HG03439 (cell line): ENCODE results near the gene MND1.

Experiments used
- ATAC-seq: cut with Tn5 transposase; IDR thresholded peaks from one replicate; pipeline ENCODE4 v1.9.1; 2021; ENCODE audit warnings: mild to moderate bottlenecking, moderate library complexity; ENCODE audit not compliant: unreplicated experiment

Gene MND1

DNA sequence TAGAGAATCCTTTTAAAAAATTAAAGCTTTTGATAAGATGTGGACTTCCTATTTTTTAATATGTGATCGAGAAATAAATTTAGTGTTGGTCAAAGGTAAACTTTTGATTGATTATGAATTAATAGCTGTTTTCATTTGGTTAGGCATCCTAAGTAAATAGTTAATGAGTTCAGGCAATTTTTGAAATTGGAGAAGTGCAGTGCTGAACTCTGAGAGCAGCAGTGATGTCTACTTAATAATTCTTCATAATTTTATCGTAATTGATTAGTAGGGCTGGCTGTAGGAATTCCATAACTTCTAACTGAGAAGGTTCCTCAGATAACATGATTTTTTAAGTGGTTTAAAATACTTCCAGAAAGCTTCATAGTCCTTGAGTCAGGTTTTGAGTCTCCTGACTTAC lies 1.5 kb downstream of the MND1 start:
- no peak for ATAC-seq

GRCh38 chr4:153346563-153346962 lies 2.1 kb downstream of the MND1 start:
- ATAC-seq: no peak

DNA sequence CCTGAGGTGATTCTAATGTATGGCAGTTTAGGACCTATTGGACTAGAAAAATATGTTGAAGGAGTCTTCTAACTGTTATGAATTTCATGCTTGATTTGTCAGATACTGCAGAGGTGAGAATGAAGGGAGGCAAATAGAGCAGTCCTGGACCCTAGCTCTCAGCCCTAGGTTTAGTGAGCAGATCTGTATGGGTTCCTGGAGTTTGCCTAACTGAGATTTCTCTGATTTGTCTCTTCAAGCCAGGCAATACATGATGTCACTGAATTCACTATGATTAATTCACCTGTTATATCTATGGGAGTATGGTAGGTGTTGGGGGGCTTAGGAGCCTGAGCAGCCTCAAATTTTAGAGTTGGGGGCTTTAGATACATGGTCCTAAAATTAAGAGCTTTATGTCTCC lies 2.6 kb downstream of the MND1 start:
- no peak for ATAC-seq

- ATAC-seq: no peak
These were observed 3.5 kb downstream of the MND1 start for GRCh38 chr4:153348006-153348405.

DNA sequence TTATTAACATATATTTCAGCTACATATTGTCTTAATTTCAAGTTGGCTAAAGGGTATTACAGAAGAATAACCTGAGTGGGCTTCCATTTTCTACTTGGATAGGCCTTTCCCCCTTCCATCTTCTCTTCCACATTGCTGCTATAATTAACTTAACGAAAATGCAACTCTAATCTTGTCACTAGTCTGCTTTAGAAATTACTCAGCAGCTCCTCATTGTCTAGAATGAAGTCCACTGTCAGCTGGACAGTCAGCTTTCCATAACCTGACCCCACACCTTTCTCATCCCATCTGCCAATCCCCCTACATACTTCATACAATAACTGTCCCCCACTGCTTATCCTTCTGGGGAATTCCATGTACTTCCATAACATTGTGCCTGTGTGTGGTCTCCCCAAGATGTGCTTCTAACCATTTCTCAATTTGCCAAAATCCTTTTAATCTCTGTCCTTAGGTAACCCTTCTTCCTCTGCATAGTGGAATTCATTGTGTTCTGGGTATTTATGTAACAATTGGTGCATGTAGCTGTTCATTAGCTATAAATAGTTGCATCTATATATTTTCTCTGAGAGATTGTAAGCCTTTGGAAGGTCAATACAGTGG lies 4.8 kb downstream of the MND1 start:
- ATAC-seq: no peak

DNA sequence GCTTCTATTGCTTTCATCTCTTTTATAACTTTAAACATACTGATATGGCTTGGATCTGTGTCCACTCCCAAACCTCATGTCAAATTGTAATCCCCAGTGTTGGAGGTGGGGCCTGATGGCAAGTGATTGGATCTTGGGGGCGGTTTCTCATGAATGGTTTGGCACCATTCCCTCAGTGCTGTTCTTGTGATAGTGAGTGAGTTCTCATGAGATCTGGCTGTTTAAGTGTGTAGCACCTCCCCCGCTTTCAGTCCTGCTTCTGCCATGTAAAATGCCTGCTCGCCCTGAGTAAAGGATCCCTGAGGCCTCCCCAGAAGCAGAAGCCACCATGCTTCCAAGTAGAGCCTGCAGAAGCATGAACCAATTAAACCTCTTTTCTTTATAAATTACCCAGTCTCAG lies 17.7 kb downstream of the MND1 start:
- no peak for ATAC-seq

GRCh38 chr4:153364061-153364460 lies 19.6 kb downstream of the MND1 start:
- ATAC-seq: no peak

- no peak for ATAC-seq
These were observed 20.5 kb downstream of the MND1 start for GRCh38 chr4:153365003-153365402.

- no peak for ATAC-seq
These were observed 22.0 kb downstream of the MND1 start for GRCh38 chr4:153366486-153366885.

GRCh38 chr4:153367092-153367491 lies 22.6 kb downstream of the MND1 start:
- ATAC-seq: no peak

- ATAC-seq: no peak
These were observed 24.5 kb downstream of the MND1 start for GRCh38 chr4:153369021-153369420.

- ATAC-seq: no peak
These were observed 27.3 kb downstream of the MND1 start for GRCh38 chr4:153371701-153372234.

GRCh38 chr4:153372967-153373562 lies 28.6 kb downstream of the MND1 start:
- ATAC-seq: no peak

- no peak for ATAC-seq
These were observed 30.0 kb downstream of the MND1 start for GRCh38 chr4:153374442-153374841.

GRCh38 chr4:153375303-153375702 lies 30.8 kb downstream of the MND1 start:
- ATAC-seq: no peak

DNA sequence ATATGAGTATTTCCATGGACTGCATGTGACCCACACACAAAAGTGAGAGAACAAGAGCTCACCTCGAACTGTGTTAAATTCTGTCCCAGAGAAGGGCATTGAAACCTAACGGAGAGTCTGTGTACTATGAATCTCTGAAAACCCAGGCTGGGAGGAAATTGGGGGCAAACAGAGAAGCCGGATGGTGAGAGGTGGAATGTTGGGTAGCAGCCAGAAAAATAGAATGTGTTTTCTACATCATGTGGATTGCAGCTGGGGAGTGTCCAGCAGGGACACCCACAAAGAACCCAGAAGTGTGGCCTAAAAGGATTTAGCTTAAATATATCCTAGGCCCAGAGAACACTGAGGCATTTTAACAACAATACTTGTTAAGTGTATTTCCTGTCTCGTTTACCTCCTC lies 38.6 kb downstream of the MND1 start:
- ATAC-seq: no peak

DNA sequence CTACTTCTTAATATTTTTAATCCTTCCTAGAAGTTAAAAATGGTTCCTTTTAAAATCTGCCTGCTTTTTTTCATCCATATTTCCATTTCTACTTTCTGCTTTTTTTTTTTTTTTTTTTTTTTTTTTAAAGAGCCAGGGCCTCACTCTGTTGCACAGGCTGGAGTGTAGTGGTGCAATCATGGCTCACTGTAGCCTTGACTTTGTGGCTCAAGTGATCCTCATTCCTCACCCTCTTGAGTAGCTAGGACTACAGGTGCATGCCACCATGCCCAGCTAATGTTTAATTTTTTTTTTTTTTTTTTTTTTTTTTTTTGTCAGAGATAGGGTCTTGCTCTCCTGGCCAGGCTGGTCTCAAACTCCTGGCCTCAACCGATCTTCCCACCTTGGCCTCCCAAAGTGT lies 39.7 kb downstream of the MND1 start:
- no peak for ATAC-seq

DNA sequence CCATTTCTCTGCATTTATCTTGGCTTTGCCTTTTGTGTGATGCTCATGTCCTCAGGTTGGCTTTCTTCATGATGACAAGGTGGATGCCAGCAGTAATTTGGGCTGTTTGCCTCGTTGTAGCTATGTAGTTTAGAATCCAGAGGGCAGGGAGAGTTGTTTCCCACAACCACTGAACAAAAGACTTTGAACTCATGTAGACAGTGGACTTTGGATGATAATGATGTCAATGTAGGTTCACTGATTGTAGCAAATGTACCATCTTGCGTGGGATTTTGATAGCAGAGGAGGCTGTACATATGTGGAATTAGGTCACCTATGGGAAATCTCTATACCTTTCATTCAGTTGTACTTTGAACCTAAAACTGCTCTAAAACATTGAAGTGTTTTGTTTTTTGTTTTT lies 41.3 kb downstream of the MND1 start:
- ATAC-seq: no peak

- no peak for ATAC-seq
These were observed 43.5 kb downstream of the MND1 start for GRCh38 chr4:153387981-153388380.

DNA sequence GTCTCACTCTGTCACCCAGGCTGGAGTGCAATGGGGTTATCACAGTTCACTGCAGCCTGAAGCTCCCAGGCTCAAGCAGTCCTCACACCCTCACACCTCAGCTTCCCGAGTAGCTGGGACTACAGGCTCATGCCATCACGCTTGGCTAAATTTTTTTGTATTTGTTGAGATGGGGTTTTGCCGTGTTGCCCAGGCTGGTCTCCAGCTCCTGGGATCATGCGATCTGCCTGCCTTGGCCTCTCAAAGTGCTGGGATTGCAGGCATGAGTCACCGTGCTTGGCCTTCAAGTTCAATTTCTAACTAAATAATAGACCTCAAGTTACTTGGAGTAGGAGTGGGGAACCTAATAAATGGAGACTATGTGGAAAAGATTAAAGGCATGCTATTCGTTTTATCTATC lies 48.9 kb downstream of the MND1 start:
- ATAC-seq: no peak

DNA sequence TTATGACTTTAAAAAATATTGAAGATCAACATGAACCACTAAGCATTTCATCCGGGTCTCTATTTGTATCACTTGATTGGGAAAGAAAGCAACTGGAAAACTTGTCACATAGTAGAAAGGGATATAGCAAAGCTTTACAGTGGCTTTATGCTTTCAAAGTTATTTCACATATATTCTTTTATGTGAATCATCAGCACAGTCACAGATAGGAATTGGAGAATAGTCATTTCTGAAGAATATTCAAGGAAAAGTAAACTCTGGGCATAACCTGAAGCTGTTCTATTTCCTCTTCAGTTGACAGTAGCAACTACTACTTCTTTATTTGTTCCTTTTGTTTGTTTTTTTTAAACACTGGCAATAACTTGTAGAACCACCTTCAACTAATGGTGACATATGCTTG lies 50.5 kb downstream of the MND1 start:
- no peak for ATAC-seq

GRCh38 chr4:153398713-153399112 lies 54.2 kb downstream of the MND1 start:
- ATAC-seq: no peak

DNA sequence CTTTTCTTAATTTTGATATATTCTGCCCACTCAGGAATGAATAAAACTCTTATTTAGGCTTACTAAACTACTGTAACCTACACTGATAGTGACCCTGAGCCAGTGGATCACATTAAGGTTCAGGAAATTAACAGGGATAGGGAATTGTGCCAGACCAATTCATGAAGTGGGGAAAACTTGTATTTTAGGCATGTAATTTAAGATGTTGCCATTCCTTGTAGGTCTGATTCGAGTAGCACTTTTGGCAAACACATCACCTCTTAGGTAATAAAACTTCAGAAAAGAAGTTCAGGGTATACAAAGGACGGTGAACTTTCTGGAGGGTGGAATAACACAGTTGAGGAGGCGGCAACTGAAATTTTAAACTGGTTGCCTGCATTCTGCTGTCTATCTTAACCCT lies 54.9 kb downstream of the MND1 start:
- no peak for ATAC-seq
